Astrocyte (in vitro differentiated cells and primary cell): Measurements from ENCODE around the gene DYNC1I1.

Experiments used
- EZH2 ChIP-seq: IDR thresholded peaks from 2 replicates; pipeline ENCODE4 v1.6.1; 2012; ENCODE audit warnings: mild to moderate bottlenecking, low read length, inconsistent platforms; ENCODE audit not compliant: insufficient read depth
- TF ChIP-seq, protein P1 (sequence below): IDR thresholded peaks from 2 replicates; pipeline ENCODE4 v1.5.1; 2011; ENCODE audit warnings: low read depth, mild to moderate bottlenecking, inconsistent platforms, low read length, moderate library complexity; ENCODE audit not compliant: insufficient read depth

- TF ChIP-seq, protein P1, sequence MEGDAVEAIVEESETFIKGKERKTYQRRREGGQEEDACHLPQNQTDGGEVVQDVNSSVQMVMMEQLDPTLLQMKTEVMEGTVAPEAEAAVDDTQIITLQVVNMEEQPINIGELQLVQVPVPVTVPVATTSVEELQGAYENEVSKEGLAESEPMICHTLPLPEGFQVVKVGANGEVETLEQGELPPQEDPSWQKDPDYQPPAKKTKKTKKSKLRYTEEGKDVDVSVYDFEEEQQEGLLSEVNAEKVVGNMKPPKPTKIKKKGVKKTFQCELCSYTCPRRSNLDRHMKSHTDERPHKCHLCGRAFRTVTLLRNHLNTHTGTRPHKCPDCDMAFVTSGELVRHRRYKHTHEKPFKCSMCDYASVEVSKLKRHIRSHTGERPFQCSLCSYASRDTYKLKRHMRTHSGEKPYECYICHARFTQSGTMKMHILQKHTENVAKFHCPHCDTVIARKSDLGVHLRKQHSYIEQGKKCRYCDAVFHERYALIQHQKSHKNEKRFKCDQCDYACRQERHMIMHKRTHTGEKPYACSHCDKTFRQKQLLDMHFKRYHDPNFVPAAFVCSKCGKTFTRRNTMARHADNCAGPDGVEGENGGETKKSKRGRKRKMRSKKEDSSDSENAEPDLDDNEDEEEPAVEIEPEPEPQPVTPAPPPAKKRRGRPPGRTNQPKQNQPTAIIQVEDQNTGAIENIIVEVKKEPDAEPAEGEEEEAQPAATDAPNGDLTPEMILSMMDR, result no peak
- TF ChIP-seq EZH2, result no peak
Measured at GRCh38 chr7:95989301-95989700, 216.9 kb downstream of the DYNC1I1 start.
